GM19193 (cell line): ENCODE results near the gene SARDH.

Source experiments
- POLR2A ChIP-seq: IDR thresholded peaks from 4 replicates; pipeline ENCODE4 v1.6.1; 2011; ENCODE audit not compliant: insufficient read depth, insufficient read length; ENCODE audit errors: extremely low read depth

Gene SARDH

DNA sequence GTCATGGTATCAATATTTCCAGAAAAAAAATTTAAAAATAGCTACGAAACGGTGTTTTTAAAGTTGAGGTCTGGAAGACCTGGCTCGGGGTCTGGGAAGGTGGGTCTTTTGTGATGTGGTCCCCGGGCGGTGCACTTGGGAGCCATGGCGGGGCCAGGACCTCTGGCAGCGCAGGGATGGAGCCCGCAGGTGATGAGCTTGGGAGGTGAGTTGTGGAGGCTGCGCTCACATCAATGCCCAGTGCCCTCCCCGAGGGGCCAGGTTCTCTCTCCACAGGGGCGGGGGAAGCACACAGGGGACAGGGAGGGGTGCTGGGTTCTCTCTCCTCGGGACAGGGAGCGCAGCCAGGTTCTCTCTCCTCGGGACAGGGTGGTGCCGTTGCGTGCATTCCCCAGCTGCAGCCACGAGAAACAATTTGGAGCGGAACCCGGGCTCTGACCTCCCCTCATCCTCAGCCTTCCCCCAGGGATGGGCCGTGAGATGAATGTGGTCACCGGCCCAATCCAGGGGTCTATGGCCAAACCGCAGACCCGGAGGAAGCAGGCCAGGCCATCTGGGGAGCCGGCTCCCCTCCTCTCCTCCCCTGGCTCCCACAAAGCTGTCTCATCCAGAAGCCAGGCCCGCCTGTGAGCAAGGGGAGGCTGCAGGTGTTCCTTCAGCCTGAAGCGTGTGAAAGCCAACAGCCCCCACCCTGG lies 76.2 kb downstream of the SARDH start:
- TF ChIP-seq POLR2A: no peak

DNA sequence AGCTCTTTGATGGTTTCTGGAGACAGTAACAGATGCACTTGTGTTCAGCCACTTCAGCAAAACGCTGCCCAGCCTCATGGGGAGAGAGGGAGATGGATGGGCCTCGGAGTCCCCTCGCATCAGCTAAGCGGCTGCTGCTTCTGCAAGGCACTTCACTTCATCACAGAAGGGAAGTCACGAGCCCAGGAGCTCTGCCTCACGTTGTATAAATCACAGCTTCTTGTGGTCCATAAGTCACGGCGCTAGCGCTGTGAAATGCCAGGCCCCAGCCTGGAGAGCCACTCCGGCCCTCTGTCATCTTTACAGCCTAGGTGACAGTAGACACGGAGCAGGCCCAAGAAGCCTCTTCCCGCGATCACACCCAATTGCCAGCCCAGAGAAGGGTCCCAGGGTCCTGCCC lies 78.6 kb downstream of the SARDH start:
- TF ChIP-seq POLR2A: no peak

DNA sequence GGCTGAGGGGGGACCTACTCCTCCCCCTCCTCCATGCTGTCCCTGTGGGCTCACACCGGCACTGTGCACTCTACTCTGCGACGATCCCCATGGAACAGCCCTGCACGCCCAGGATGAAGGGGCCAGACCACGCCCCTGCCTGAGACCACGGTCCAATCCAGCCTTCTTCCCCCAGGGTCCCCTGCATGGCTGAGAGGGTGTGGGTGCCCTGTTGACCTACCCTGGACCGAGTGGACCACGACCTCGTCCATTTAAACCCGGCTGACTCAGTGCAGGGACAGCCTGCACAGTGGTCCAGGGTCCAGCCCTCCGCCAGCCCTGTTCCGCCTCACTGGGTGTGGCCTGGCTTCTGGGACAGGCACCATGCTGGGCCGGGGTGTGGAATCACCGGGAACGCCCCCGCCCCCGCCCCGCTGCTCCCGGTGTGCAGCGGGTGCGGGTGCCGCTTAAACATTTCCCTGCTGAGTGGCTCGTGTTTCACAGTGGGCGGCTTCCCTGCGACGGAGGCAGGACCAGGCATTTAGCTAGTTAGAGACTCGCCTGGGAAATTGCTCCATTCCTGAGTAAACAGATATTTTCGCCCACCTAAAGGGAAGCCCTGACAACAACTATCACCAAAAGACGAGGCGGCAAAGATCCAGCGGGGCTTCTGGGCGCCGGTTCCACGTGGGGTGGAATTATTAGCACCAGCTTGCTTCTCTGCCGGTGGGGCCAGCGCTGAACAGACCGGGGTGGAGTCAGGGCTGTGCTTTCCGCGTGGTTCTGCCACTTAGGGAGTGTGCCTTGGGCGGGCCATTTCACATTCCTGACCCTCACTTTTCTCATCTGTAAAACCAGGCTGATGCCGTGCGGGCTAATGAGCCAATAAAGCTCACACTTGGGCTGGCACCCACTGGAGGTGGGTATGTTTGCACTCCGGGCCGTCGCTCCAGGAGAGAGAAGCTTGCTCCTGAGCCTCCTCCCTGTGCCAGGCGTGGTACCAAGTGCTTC lies 79.4 kb downstream of the SARDH start:
- no peak for TF ChIP-seq POLR2A

GRCh38 chr9:133657120-133657661 lies 81.0 kb downstream of the SARDH start:
- no peak for TF ChIP-seq POLR2A

GRCh38 chr9:133656211-133657119 lies 81.7 kb downstream of the SARDH start:
- no peak for TF ChIP-seq POLR2A

- no peak for TF ChIP-seq POLR2A
Observed at GRCh38 chr9:133655701-133656100, 82.5 kb downstream of the SARDH start.

DNA sequence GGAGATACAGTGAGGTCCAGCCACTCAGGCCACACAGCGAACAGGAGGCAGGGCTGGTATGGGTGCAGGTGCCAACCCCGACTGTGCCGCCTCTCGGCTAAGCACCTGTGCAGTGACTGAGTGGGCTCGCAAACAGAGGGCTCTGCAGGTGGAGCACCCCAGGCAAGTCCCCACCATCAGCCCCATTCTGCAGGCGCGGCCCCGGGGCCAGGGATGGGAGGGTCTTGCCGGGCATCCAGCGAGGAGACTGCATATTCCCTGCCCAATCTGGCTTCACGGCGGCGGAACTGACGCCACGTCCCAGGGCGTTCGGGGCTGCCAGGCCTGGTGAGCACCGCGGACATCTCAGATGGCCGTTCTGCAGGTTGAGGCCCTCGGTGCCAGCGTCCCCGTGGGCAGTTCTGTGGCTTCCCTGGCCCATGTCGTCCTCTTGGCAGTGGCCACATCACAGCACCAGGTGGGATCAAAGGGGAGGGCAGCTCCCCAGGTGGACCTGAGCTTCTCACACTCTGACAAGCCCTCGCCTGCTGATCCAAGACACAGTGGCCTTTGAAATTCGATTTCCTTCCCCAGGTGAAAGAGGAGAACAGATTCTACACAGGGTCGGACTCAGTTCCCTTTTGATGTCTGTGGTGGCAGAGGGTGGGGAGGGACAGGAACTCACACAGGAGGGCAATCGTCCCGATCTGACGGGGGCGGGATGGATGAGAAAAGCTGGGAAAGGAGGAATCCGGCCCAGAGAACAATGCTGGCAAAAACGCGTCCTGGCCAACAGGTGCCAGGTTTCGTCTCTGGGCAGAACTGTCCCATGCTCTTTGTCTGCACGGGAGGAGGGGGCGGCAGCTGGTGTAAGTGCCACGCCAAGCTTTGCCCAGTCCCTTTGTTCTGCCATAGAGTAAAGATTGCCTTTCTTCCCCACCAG lies 83.2 kb downstream of the SARDH start:
- TF ChIP-seq POLR2A: no peak

GRCh38 chr9:133653638-133654037 lies 84.5 kb downstream of the SARDH start:
- no peak for TF ChIP-seq POLR2A

DNA sequence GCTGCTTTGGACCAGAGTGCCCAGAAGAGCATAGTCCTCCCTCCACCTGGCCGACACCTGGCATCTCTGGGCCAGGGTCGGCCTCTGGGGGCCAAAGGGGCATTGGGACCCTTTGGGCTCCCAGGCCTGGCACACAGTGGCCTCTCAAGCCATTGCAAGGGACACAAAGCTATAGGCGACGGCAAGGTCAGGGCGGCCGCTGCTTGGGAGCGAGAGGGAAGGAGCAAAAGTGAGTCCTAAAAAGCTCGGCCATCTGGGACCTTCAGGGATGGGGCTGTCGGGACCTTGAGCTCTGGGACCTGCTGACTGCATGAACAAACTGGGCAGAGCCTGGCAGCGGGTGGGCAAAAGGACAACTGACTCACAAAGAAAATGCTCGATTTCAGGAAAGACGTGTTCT lies 88.1 kb downstream of the SARDH start:
- no peak for TF ChIP-seq POLR2A

GRCh38 chr9:133649194-133649593 lies 89.0 kb downstream of the SARDH start:
- no peak for TF ChIP-seq POLR2A

GRCh38 chr9:133647765-133648469 lies 90.2 kb downstream of the SARDH start:
- no peak for TF ChIP-seq POLR2A

DNA sequence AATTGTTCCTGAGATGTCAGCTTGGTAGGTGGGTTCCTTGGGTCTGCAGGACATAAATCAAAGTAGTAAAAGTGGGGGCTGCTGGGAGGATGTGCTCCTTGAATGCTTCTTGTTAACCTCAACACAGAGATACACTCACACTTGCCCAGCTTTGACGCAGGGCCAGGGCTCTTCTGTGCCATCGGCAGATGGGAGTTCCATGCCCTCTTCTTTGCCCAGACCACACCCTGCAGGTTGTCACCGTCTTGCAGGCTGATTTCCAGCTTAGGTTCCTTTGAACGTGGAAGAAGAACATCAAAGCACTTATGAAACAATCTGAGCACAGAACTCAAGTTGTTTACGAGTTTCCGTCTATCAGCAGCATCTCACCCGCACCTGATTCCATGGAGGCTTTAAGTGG lies 91.0 kb downstream of the SARDH start:
- no peak for TF ChIP-seq POLR2A
